ENCODE results near the gene MTHFR.
"Not testable (repeated sequence)": the region's sequence is repeated elsewhere in the genome, so short reads cannot be mapped to it uniquely, and the experiment has no call there.

The MTHFR gene

GRCh38 chr1:11831945-11832725 lies 26.4 kb upstream of the MTHFR start:
- no peak for FAIRE-seq

- FAIRE-seq, result no peak
These were observed 22.7 kb upstream of the MTHFR start for GRCh38 chr1:11828511-11828910.

DNA sequence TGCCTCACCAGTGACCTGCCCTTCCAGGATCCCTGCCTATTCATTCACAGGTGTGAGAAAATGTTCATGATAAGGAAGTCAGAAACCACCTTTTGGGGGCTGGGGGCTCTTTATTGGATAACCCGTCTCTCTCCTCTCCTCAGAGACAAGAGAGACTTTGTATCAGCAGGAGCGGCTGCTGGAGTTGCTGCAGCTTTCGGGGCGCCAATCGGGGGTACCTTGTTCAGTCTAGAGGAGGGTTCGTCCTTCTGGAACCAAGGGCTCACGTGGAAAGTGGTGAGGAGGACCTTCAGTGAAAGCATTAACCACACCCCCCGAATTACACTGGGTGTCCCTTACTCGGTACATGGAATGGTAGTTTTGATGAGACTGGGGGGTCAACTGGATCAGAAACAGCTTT lies 21.2 kb upstream of the MTHFR start:
- no peak for FAIRE-seq

DNA sequence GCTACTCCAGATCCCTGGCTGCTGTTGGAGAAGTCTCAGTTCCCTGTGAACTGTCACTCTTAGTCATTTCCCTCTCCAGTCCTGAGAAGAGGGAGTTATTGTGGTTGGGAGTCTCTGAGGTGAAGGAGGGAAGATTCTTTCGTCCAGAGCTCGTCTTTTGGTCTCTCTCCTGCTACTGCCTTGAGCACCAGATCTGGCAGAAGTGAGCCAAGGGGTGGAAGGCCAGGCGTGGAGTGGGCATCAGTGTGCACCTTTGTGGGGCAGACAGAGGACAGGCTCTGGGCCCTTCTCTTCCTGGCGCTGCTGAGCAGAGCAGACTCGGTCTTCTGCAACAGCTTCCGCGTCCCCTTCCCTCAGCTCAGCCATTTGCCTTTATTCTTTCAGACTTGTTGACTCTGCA lies 19.4 kb upstream of the MTHFR start:
- FAIRE-seq, result no peak

GRCh38 chr1:11823366-11824137 lies 17.8 kb upstream of the MTHFR start:
- FAIRE-seq, result no peak

- FAIRE-seq, result no peak
These were observed 16.3 kb upstream of the MTHFR start for GRCh38 chr1:11822091-11822490.

- FAIRE-seq, result no peak
These were observed 11.4 kb upstream of the MTHFR start for GRCh38 chr1:11817192-11817591.

DNA sequence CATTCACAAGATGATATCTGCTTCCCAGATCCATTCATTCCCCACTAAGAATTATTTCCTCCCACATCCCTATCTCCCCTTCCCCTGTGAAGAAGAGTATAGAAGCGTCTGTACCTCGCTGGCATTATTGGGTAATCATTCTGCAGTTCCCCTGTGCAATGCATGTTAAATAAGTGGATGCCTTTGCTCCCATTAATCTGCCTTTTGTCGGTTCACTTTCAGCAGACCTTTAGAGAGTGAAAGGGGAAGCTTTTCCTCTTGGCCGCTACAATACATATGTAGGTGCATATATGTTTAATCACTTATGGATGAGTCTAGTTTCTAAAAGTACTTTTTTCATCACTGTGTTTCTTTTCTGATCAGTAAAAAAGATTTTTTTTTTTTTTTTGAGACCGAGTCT lies 7.3 kb upstream of the MTHFR start:
- no peak for FAIRE-seq

- no peak for FAIRE-seq
These were observed 1.4 kb upstream of the MTHFR start for GRCh38 chr1:11807133-11807532.

DNA sequence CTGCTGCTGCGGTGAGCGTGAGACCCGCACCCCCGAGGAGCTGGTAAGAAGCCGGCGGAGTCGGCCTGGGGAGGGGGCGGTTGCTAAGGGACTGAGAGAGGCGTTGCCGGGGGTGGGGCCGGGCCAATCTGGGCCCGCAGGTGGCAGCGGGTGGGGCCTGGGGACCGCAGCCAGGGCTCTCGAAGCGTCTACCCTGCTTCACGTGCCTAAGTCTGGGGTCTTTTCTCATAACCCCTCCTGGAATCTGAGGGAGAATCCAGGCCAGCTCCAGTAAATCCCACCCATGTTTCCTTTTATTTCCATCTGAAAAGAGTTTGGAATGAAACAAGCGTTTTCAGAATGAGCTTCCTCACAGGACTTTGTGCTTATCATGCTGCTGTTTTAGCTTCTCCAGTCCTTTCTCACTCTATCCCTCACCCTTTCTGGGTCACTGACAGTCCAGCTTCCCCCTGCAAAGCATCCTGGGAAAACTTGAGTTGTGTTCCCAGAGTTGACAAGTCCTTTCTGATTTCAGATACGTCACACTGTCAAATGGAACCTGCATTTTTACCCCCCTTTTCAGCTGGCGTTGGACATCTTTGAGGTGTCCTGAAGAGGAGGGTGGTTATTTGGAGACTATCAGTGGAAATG lies 658 bp upstream of the MTHFR start:
- FAIRE-seq, result no peak

DNA sequence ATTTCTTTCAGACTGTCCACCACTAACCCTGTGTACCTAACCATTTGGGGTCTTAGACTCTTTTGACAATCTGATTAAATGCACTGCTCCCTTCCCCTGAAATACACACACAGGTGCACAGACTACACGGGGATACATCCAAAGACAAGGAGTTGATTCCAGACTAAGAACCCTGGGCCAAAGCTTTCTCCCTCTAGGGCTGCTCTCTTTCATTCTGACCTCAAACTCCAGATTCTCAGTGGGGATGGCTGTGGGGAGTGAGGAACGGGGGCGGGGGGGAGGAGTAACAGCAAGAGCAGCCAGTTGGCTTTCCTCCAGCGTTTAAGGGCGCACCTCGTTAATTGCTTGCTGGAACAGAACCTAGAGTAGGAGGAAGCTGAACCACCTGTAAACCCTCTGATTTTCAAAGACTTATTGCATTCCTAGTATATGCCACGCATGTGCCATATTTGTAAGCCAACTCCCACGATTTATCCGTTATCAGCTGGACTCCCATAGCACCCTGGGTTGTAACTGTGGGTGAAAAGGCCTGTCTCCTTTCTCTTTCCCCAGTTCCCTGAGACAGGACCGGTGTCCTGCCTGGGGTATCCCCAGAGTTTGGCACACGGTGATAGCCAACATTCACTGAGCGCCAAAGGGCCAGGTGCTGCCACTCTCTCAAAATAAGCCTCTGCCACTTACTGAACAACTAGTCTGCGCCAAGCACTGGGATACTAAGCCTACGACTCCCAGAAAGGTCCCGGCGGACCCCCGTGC lies 920 bp downstream of the MTHFR start:
- FAIRE-seq, result no peak

GRCh38 chr1:11803924-11804665 lies 1.7 kb downstream of the MTHFR start:
- not testable (repeated sequence) for FAIRE-seq

DNA sequence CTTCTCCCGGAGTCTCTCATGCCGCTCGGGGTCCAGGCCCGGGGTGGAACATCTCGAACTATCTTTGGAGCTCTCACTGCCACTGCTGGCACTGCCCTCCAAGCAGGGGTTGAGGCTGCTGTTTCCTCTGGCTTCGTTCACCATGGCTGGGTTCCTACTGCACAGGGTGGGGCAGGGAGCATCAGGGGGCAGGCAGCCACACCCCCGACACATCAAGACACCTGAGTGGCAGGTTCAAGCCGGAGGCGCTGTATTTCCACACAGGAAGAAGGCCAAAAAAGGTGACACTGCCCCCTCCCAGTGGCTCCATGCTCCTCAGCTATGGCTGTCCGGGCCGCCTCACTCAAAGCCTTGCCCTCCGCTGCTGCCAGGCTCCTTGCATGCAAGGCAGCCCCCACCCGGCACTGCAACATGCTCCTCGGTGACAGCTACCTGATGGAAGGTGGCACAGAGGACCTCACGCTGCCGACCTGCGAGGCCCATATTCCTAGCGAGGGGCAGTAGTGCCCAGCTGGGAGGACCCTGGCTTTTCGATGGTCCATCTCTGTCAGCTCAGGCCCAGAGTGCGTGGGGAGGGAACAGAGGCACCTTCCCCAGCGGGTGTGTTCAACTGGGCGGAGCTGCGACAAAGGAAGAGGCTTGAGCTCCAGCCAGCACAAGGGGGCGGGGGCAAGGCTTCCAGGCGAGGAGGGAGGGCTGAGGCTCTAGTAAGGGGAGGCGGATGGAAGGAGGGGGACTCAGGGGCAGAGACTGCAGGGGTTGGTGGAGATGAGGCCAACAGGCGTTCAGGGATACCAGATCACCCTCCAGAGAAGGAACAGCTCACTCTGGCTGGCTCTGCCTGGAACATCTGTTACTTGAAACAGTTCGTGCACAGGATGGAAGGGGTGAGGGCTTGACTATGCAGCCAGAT lies 2.5 kb downstream of the MTHFR start:
- FAIRE-seq, result peak; percentile 29

DNA sequence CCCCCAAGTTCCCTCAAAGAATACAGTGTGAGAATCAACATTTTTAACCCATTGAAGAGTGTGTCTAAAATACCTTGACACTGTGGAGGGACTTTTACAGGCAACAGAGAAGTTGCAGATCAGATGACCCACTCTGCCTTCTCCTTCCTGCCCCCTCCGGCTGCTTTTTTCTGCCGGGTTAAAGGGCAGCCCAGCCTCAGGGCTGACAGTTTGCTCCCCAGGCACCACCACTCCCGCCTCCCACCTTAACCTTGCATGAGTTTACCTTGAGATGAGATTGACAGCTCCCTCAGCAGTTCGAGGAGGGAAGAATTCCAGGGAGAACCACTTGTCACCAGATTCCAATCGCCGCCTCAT lies 3.2 kb downstream of the MTHFR start:
- no peak for FAIRE-seq

- FAIRE-seq, result no peak
These were observed 4.9 kb downstream of the MTHFR start for GRCh38 chr1:11800756-11801433.

GRCh38 chr1:11800391-11800755 lies 5.4 kb downstream of the MTHFR start:
- no peak for FAIRE-seq

DNA sequence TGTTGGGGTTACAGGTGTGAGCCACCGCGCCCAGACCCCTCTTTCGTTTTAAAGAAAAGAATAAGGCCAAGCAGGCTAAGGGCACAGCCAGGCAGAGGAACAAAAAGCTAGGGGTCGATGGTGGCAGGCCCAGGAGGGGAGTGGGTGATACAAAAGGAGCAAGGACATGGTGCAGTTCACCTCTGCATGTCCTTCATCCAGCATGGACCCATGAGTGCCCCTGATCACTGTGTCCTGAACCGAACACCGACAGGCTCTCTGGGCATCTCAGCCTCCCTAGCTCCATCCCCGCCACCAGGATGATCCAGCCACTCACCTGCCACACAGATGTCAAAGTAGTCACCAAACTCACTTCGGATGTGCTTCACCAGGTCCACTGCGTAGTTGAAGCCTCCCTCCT lies 5.9 kb downstream of the MTHFR start:
- FAIRE-seq, result no peak

DNA sequence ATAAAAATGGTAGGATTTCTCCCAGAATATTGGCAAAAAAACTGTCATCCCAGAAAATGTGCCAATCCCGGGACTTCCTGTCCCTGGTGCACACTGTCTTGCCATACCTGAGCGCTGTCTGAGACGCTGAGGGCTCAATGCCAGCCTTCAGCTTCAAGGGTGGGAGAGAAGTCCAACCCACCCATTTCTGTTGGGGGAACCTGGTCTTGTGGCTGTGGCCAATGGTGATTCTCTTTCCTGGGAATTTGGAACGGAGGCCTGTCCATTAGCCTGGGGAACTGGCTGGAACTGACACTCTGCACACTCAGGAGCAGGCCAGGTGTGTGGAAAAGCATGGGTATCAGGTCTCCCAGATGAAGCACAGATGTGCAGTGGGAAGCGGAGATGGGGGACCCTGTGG lies 6.7 kb downstream of the MTHFR start:
- FAIRE-seq, result no peak

DNA sequence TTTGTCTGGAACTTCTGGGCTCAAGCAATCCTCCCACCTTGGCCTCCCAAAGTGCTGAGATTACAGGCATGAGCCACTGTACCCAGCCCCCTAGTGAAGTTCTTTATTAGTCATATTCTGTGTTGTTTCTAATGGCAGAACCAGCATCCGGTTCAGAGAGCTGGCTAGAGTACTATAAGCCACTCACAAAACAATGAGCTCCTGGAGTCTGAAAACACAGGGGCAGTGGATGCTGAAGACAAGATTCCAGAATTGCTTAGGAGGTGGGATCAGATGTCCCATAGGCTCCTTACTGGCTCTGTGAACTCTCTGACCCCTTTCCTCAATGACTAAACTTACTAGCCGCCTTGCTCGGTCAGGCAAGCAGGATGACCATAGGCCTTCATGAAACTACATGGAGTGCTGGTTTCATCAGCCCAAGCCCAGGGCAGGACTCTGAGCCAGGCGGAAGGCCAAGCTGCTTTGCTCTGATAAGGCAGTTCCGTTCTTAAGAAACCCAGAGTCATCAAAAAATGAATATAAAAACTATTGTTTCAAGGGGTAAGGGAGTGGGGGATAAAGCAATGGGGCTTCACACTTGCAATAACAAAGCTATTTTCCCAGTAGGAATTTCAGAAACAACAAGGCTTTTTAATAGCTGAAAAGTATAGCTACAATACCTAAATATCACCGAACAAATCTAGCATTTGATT lies 8.1 kb downstream of the MTHFR start:
- FAIRE-seq, result no peak
